ENCODE measurements around the gene ZNF521. TPM values are rescaled to one million over a fixed set of nuclear protein-coding genes. Genes with fewer than 3 reads are reported as not detected.

Gene ZNF521
- total RNA-seq, 1 experiment from 2014 or later, result not detected

- ChIA-PET POLR2A (no interaction called here), CTCF (no interaction called here)
- peaks cover 62% of the 10 kb centered on the region for H3K27me3 Mint-ChIP-seq (ENCODE audit: insufficient read depth, unreplicated experiment)
- TF ChIP-seq CTCF (IDR thresholded peaks at IDR 0.05; ENCODE audit: unreplicated experiment), result no peak
- H3K36me3 Mint-ChIP-seq (ENCODE audit: insufficient read depth, unreplicated experiment), result no peaks in the 10 kb centered on the region
- no peak overlapping the region for H3K4me3 Mint-ChIP-seq (ENCODE audit: unreplicated experiment)
- no peaks in the 10 kb centered on the region for H3K4me1 Mint-ChIP-seq (ENCODE audit: insufficient read depth, unreplicated experiment)
- H3K27ac Mint-ChIP-seq (ENCODE audit: low read depth, unreplicated experiment), result no peak overlapping the region
- intact Hi-C loops (cut with micrococcal nuclease), result no loop called here
- BruUV-seq (replicated peaks), result no TSS peak
- no peak for DNase-seq (ENCODE audit: unreplicated experiment)
- H3K9me3 Mint-ChIP-seq (ENCODE audit: unreplicated experiment), result no peaks in the 10 kb centered on the region
Measured at GRCh38 chr18:25345081-25345866, 6.7 kb downstream of the ZNF521 start.

- no peak overlapping the region for H3K27ac Mint-ChIP-seq (ENCODE audit: low read depth, unreplicated experiment)
- TF ChIP-seq CTCF (IDR thresholded peaks at IDR 0.05; ENCODE audit: unreplicated experiment), result no peak
- no peaks in the 10 kb centered on the region for H3K9me3 Mint-ChIP-seq (ENCODE audit: unreplicated experiment)
- ChIA-PET POLR2A (interaction anchor here (0.7 to 0.8 kb wide), 2 partner anchors 11 to 302 kb away, joined by 3 read pairs; no protein-coding TSS in a partner anchor), CTCF (no interaction called here)
- no peak for DNase-seq (ENCODE audit: unreplicated experiment)
- BruUV-seq (replicated peaks), result no TSS peak
- intact Hi-C loops (cut with micrococcal nuclease), result no loop called here
- H3K4me1 Mint-ChIP-seq (ENCODE audit: insufficient read depth, unreplicated experiment), result no peaks in the 10 kb centered on the region
- peaks cover 34% of the 10 kb centered on the region for H3K27me3 Mint-ChIP-seq (ENCODE audit: insufficient read depth, unreplicated experiment)
- H3K36me3 Mint-ChIP-seq (ENCODE audit: insufficient read depth, unreplicated experiment), result no peaks in the 10 kb centered on the region
- no peak overlapping the region for H3K4me3 Mint-ChIP-seq (ENCODE audit: unreplicated experiment)
Measured at GRCh38 chr18:25341831-25342230, 10.1 kb downstream of the ZNF521 start.

- no peaks in the 10 kb centered on the region for H3K9me3 Mint-ChIP-seq (ENCODE audit: unreplicated experiment)
- H3K4me1 Mint-ChIP-seq (ENCODE audit: insufficient read depth, unreplicated experiment), result no peaks in the 10 kb centered on the region
- peaks cover 25% of the 10 kb centered on the region for H3K27me3 Mint-ChIP-seq (ENCODE audit: insufficient read depth, unreplicated experiment)
- no TSS peak for BruUV-seq (replicated peaks)
- H3K36me3 Mint-ChIP-seq (ENCODE audit: insufficient read depth, unreplicated experiment), result no peaks in the 10 kb centered on the region
- ChIA-PET CTCF (interaction anchor here (0.6 kb wide), 1 partner anchor 576 kb away, joined by 3 read pairs; no protein-coding TSS in a partner anchor), POLR2A (interaction anchor here (0.8 kb wide), 1 partner anchor 10 kb away, joined by 3 read pairs; no protein-coding TSS in a partner anchor)
- H3K4me3 Mint-ChIP-seq (ENCODE audit: unreplicated experiment), result no peak overlapping the region
- intact Hi-C loops (cut with micrococcal nuclease), result no loop called here
- no peak for TF ChIP-seq CTCF (IDR thresholded peaks at IDR 0.05; ENCODE audit: unreplicated experiment)
- no peak overlapping the region for H3K27ac Mint-ChIP-seq (ENCODE audit: low read depth, unreplicated experiment)
- no peak for DNase-seq (ENCODE audit: unreplicated experiment)
Measured at GRCh38 chr18:25340762-25341161, 11.2 kb downstream of the ZNF521 start.

- no peak for TF ChIP-seq CTCF (IDR thresholded peaks at IDR 0.05; ENCODE audit: unreplicated experiment)
- ChIA-PET CTCF (no interaction called here), POLR2A (no interaction called here)
- Mint-ChIP-seq H3K27ac (ENCODE audit: low read depth, unreplicated experiment) (no peak overlapping the region), H3K9me3 (ENCODE audit: unreplicated experiment) (no peaks in the 10 kb centered on the region), H3K4me3 (ENCODE audit: unreplicated experiment) (no peak overlapping the region), H3K27me3 (ENCODE audit: insufficient read depth, unreplicated experiment) (peaks cover 12% of the 10 kb centered on the region), H3K36me3 (ENCODE audit: insufficient read depth, unreplicated experiment) (no peaks in the 10 kb centered on the region), H3K4me1 (ENCODE audit: insufficient read depth, unreplicated experiment) (no peaks in the 10 kb centered on the region)
- intact Hi-C loops (cut with micrococcal nuclease), result no loop called here
- no peak for DNase-seq (ENCODE audit: unreplicated experiment)
- BruUV-seq (replicated peaks), result no TSS peak
Measured at GRCh38 chr18:25335676-25336075, 16.3 kb downstream of the ZNF521 start.

All from MCF 10A (cell line).